ENCODE measurements around the gene NRROS.
A peak's percentile ranks its signal among the peaks of the same experiment; 100 is the strongest.
"Not testable (repeated sequence)": the region's sequence is repeated elsewhere in the genome, so short reads cannot be mapped to it uniquely, and the experiment has no call there.

Gene NRROS

GRCh38 chr3:196639483-196640296, at the start of gene NRROS:
TSS of gene NRROS (plus strand) at chr3:196639694. CDS start at chr3:196654540, 14,846 bp downstream.
- peak; percentile 56 for DNase-seq

GRCh38 chr3:196590279-196590678, 49.2 kb upstream of the NRROS start:
- no peak for DNase-seq

- DNase-seq: no peak
Measured at GRCh38 chr3:196596355-196596754, 43.1 kb upstream of the NRROS start.

- DNase-seq: not testable (repeated sequence)
Measured at GRCh38 chr3:196597971-196598733, 41.3 kb upstream of the NRROS start.

GRCh38 chr3:196599734-196600128, 39.8 kb upstream of the NRROS start:
- no peak for DNase-seq

GRCh38 chr3:196600359-196600758, 39.1 kb upstream of the NRROS start:
- DNase-seq: no peak

- DNase-seq: no peak
Measured at GRCh38 chr3:196602673-196603072, 36.8 kb upstream of the NRROS start.

GRCh38 chr3:196603683-196604082, 35.8 kb upstream of the NRROS start:
- DNase-seq: no peak

- no peak for DNase-seq
Measured at GRCh38 chr3:196604548-196604947, 34.9 kb upstream of the NRROS start.

- no peak for DNase-seq
Measured at GRCh38 chr3:196608693-196609092, 30.8 kb upstream of the NRROS start.

- DNase-seq: peak; percentile 55
Measured at GRCh38 chr3:196609343-196609775, 30.1 kb upstream of the NRROS start.

GRCh38 chr3:196609805-196610515, 29.5 kb upstream of the NRROS start:
- DNase-seq: no peak

GRCh38 chr3:196611761-196612483, 27.6 kb upstream of the NRROS start:
- no peak for DNase-seq

GRCh38 chr3:196615234-196615633, 24.3 kb upstream of the NRROS start:
- DNase-seq: not testable (repeated sequence)

GRCh38 chr3:196617256-196617655, 22.2 kb upstream of the NRROS start:
- DNase-seq: no peak

- DNase-seq: no peak
Measured at GRCh38 chr3:196619223-196619622, 20.3 kb upstream of the NRROS start.

- DNase-seq: not testable (repeated sequence)
Measured at GRCh38 chr3:196619627-196620026, 19.9 kb upstream of the NRROS start.

- DNase-seq: no peak
Measured at GRCh38 chr3:196620161-196620604, 19.3 kb upstream of the NRROS start.

GRCh38 chr3:196620684-196621083, 18.8 kb upstream of the NRROS start:
- DNase-seq: no peak

GRCh38 chr3:196621611-196622010, 17.9 kb upstream of the NRROS start:
- DNase-seq: no peak

GRCh38 chr3:196624067-196624790, 15.3 kb upstream of the NRROS start:
- no peak for DNase-seq

- no peak for DNase-seq
Measured at GRCh38 chr3:196624907-196625306, 14.6 kb upstream of the NRROS start.

Data from DMS 273 treated with DMSO at 0.1 percent for 48 hours (cell line).